Bronchus fibroblast of lung (primary cell): Measurements from ENCODE around the gene NGLY1. TPM values are rescaled to one million over a fixed set of nuclear protein-coding genes. Genes with fewer than 3 reads are reported as not detected.

Experiments
- total RNA-seq: library from RNA; depleted of rRNA; stranded (reverse); fragments of >200 nt; gene quantifications from 2 replicates; pipeline ENCODE4 v1.2.3, GENCODE V29; 2015

NGLY1 gene
- 15.5 and 16.1 TPM in 2 replicates for total RNA-seq

GRCh38 chr3:25782938-25783660, at the start of gene NGLY1:
NGLY1 (minus strand) TSS chr3:25783443; CDS start chr3:25783390, 53 bp downstream.

GRCh38 chr3:25789596-25790556, 6.6 kb upstream of the NGLY1 start, which contains the start of gene OXSM:
OXSM (plus strand) TSS chr3:25790090; CDS start chr3:25791021, 931 bp downstream.

Other genes starting within 250 kb of the NGLY1 start
- 43.9 and 63.9 TPM in 2 replicates for gene TOP2B, start 118.5 kb downstream of the NGLY1 start, total RNA-seq
- gene OXSM, start 6.6 kb upstream of the NGLY1 start, total RNA-seq, result 6.7 and 8.7 TPM in 2 replicates